HCT116 (cell line): Measurements from ENCODE around the gene LTO1. TPM values are rescaled to one million over a fixed set of nuclear protein-coding genes. Genes with fewer than 3 reads are reported as not detected.
A peak's percentile ranks its signal among the peaks of the same experiment; 100 is the strongest.

Experiments
- ATAC-seq: fragments of 200-7000 bp; cut with Tn5 transposase; 2 replicates; pipeline ENCODE4 v1.9.1; 2020; ENCODE audit warnings: mild to moderate bottlenecking, moderate library complexity
- BruUV-seq: library from RNA; stranded (reverse); fragments of 400-500 nt; replicated peaks from 2 replicates; lab custom pipeline; 2021; lab: Mats Ljungman, UMichigan
- CTCF ChIA-PET: fragments of 300-600 bp; sonication (Branson Sonifier 250); formaldehyde crosslinking; loops from one replicate; lab custom pipeline; 2021; ENCODE audit warnings: antibody characterized with exemption; lab: Charles Lee
- POLR2A ChIA-PET: fragments of 300-600, 350-600 bp; sonication (Branson Sonifier 250); formaldehyde crosslinking; loops from one replicate; lab custom pipeline; 2021; ENCODE audit warnings: antibody characterized with exemption; lab: Charles Lee
- RAD21 ChIA-PET, 2 experiments: fragments of 300-600 bp; sonication (Branson Sonifier 250); formaldehyde crosslinking; loops; one replicate each; lab custom pipeline; 2023; ENCODE audit warnings: low total read pairs in 2 of 2; ENCODE audit not compliant: uncharacterized antibody in 2 of 2, unreplicated experiment in 2 of 2, low non-redundant PET in 1 of 2; lab: Charles Lee
- DNase-seq: peaks from one replicate; pipeline ENCODE4 v3.0.0-alpha.2; 2010; ENCODE audit warnings: low read depth, low spot score
- H2AFZ ChIP-seq: fragments of 200-600 bp; shearing (Covaris generic), sonication (generic); 2 replicates; pipeline ENCODE4 v1.6.1; 2017; ENCODE audit warnings: low read depth, mixed run types, mixed read lengths, antibody characterized with exemption, low read length; ENCODE audit not compliant: poor library complexity, severe bottlenecking
- H3K27ac ChIP-seq: 2 replicates; pipeline ENCODE4 v1.5.1; 2012; ENCODE audit warnings: low read depth, low read length
- H3K27me3 ChIP-seq: fragments of 200-600 bp; sonication (generic); 2 replicates; pipeline ENCODE4 v1.6.1; 2016; ENCODE audit warnings: mixed run types, low read length, mixed read lengths; ENCODE audit not compliant: insufficient read depth
- H3K36me3 ChIP-seq, 2 experiments: fragments of 200-500 bp in 1 of 2; fragments of 200-600 bp in 1 of 2; sonication (Bioruptor generic) in 1 of 2; sonication (generic) in 1 of 2; 2 replicates each; pipeline versions ENCODE4 v1.5.1 to v1.6.1; 2014 to 2016; ENCODE audit warnings: low read length in 2 of 2, inconsistent platforms in 1 of 2, mixed read lengths in 1 of 2, mixed run types in 1 of 2; ENCODE audit not compliant: insufficient read depth in 2 of 2, control insufficient read depth in 1 of 2
- H3K4me1 ChIP-seq, 2 experiments: fragments of 200-600 bp in 1 of 2; sonication (generic) in 1 of 2; 2 replicates each; pipeline versions ENCODE4 v1.5.1 to v1.6.1; 2012 to 2017; ENCODE audit warnings: low read length in 2 of 2, inconsistent platforms in 1 of 2, mild to moderate bottlenecking in 1 of 2, mixed read lengths in 1 of 2, mixed run types in 1 of 2, moderate library complexity in 1 of 2; ENCODE audit not compliant: insufficient read depth in 2 of 2, control insufficient read depth in 1 of 2
- H3K4me2 ChIP-seq: fragments of 200-600 bp; sonication (generic); 2 replicates; pipeline ENCODE4 v1.6.1; 2017; ENCODE audit warnings: mixed run types, low read length, mixed read lengths
- H3K4me3 ChIP-seq, 2 experiments: fragments of 200-600 bp in 1 of 2; sonication (generic) in 1 of 2; replicated peaks in 1 of 2; 2 replicates each; pipeline ENCODE4 v1.5.1; 2011 to 2016; ENCODE audit warnings: low read length in 2 of 2, control low read depth in 1 of 2, low read depth in 1 of 2, mild to moderate bottlenecking in 1 of 2, mixed read lengths in 1 of 2, mixed run types in 1 of 2
- H3K79me2 ChIP-seq: fragments of 200-600 bp; sonication (generic); 2 replicates; pipeline ENCODE4 v1.6.1; 2017; ENCODE audit warnings: mild to moderate bottlenecking, mixed run types, low read length, moderate library complexity, mixed read lengths; ENCODE audit not compliant: insufficient read depth
- H3K9ac ChIP-seq: fragments of 200-600 bp; sonication (generic); 2 replicates; pipeline ENCODE4 v1.6.1; 2016; ENCODE audit warnings: low read length, mixed read lengths
- H3K9me2 ChIP-seq: fragments of 200-600 bp; sonication (generic), shearing (Covaris generic); 2 replicates; pipeline ENCODE4 v1.6.1; 2017; ENCODE audit warnings: mixed run types, mild to moderate bottlenecking, moderate library complexity; ENCODE audit not compliant: insufficient read depth
- H3K9me3 ChIP-seq, 2 experiments: fragments of 200-500 bp in 1 of 2; fragments of 200-600 bp in 1 of 2; sonication (Bioruptor generic) in 1 of 2; sonication (generic) in 1 of 2; 2 replicates each; pipeline ENCODE4 v1.6.1; 2014 to 2017; ENCODE audit warnings: low read length in 2 of 2, mixed read lengths in 2 of 2, inconsistent platforms in 1 of 2, low read depth in 1 of 2, mild to moderate bottlenecking in 1 of 2, mixed run types in 1 of 2, moderate library complexity in 1 of 2; ENCODE audit not compliant: control insufficient read depth in 1 of 2, insufficient read depth in 1 of 2
- H4K20me1 ChIP-seq: fragments of 200-600 bp; sonication (generic), shearing (Covaris generic); 2 replicates; pipeline ENCODE4 v1.6.1; 2017; ENCODE audit warnings: mixed run types, mild to moderate bottlenecking, moderate library complexity; ENCODE audit not compliant: insufficient read depth
- CBX3 ChIP-seq: IDR thresholded peaks from 2 replicates; pipeline ENCODE4 v1.6.1; 2012; ENCODE audit warnings: low read depth
- CTCF ChIP-seq, 3 experiments: fragments of 200-600 bp in 1 of 3; sonication (generic) in 1 of 3; IDR thresholded peaks in 2 of 3; conservative IDR thresholded peaks in 1 of 3; 2 replicates each; pipeline ENCODE4 v1.5.1; 2012 to 2017; ENCODE audit warnings: low read depth in 2 of 3, low read length in 2 of 3, antibody characterized with exemption in 1 of 3, borderline replicate concordance in 1 of 3, control low read depth in 1 of 3, mild to moderate bottlenecking in 1 of 3, mixed read lengths in 1 of 3, mixed run types in 1 of 3, moderate library complexity in 1 of 3; ENCODE audit not compliant: insufficient read depth in 1 of 3
- EGR1 ChIP-seq: IDR thresholded peaks from 2 replicates; pipeline ENCODE4 v1.6.1; 2012; ENCODE audit warnings: low read depth
- EZH2phosphoT487 ChIP-seq: fragments of 200-600 bp; IDR thresholded peaks from 2 replicates; pipeline ENCODE4 v1.6.1; 2018; ENCODE audit warnings: antibody characterized with exemption, borderline replicate concordance
- FOSL1 ChIP-seq: IDR thresholded peaks from 2 replicates; pipeline ENCODE4 v1.6.1; 2012; ENCODE audit warnings: low read depth
- MAX ChIP-seq: IDR thresholded peaks from 2 replicates; pipeline ENCODE4 v1.6.1; 2012
- POLR2AphosphoS5 ChIP-seq: IDR thresholded peaks from 2 replicates; pipeline ENCODE4 v1.6.1; 2011; ENCODE audit warnings: mild to moderate bottlenecking, low read depth, low read length, moderate library complexity
- RAD21 ChIP-seq: IDR thresholded peaks from 2 replicates; pipeline ENCODE4 v1.6.1; 2012; ENCODE audit warnings: low read depth, mild to moderate bottlenecking
- SP1 ChIP-seq: IDR thresholded peaks from 2 replicates; pipeline ENCODE4 v1.6.1; 2012; ENCODE audit warnings: low read depth
- SRF ChIP-seq: IDR thresholded peaks from 2 replicates; pipeline ENCODE4 v1.6.1; 2012; ENCODE audit warnings: low read depth
- YY1 ChIP-seq: IDR thresholded peaks from 2 replicates; pipeline ENCODE4 v1.6.1; 2011; ENCODE audit warnings: low read length, low read depth, moderate library complexity, mild to moderate bottlenecking; ENCODE audit not compliant: insufficient replicate concordance; ENCODE audit errors: extremely low read depth
- ZFX ChIP-seq: fragments of 450-650 bp; IDR thresholded peaks from 2 replicates; pipeline ENCODE4 v1.6.1; 2017
- ZNF274 ChIP-seq: fragments of 200-500 bp; sonication (Bioruptor generic); IDR thresholded peaks from 2 replicates; pipeline ENCODE4 v1.6.1; 2014; ENCODE audit warnings: mild to moderate bottlenecking, low read depth, low read length, inconsistent platforms
- intact Hi-C: fragments of 100-400 bp; cut with micrococcal nuclease; formaldehyde crosslinking; loops from 2 replicates; pipeline ENCODE4 v1.10.0; 2022
- total RNA-seq: library from RNA; stranded (reverse); gene quantifications from one replicate; pipeline ENCODE4 v1.2.1, GENCODE V29; 2021; ENCODE audit not compliant: unreplicated experiment

LTO1 gene
- total RNA-seq, 1 experiment from 2014 or later, result 21.3 TPM

GRCh38 chr11:69682221-69682620 lies 7.1 kb upstream of the LTO1 start:
- CTCF ChIA-PET, result no interaction called here
- no peak for DNase-seq

GRCh38 chr11:69680688-69681087 lies 5.5 kb upstream of the LTO1 start:
- Histone ChIP-seq H3K4me1 (peaks cover 3 to 26% of the 10 kb centered on the region in 2 experiments; a peak in 3 of 4 replicates), H3K4me2 (no peak overlapping the region), H3K36me3 (no peaks in the 10 kb centered on the region), H4K20me1 (no peaks in the 10 kb centered on the region), H3K4me3 (no peak overlapping the region), H3K9me2 (no peaks in the 10 kb centered on the region), H3K9me3 (peaks cover 0 to 7% of the 10 kb centered on the region in 2 experiments; a peak in 1 of 4 replicates), H3K79me2 (no peaks in the 10 kb centered on the region), H2AFZ (no peak overlapping the region), H3K27me3 (no peaks in the 10 kb centered on the region), H3K9ac (no peak overlapping the region), H3K27ac (no peak overlapping the region)
- intact Hi-C loops, result no loop called here
- DNase-seq, result no peak
- no TSS peak for BruUV-seq
- RAD21 ChIA-PET, result interaction anchor here in 1 of 2 experiments (0.7 kb wide), 1 partner anchor 387 kb away, joined by 3 read pairs; no protein-coding TSS in a partner anchor
- CTCF ChIA-PET, result interaction anchor here (2.7 kb wide), 1 partner anchor 11 kb away, joined by 6 read pairs; no protein-coding TSS in a partner anchor
- ATAC-seq, result no peak
- POLR2A ChIA-PET, result no interaction called here
- TF ChIP-seq CTCF (IDR thresholded peaks at IDR 0.05 in 2 of 3, conservative IDR thresholded peaks at IDR 0.05 in 1 of 3; ENCODE audit: borderline replicate concordance in 1 of 3, insufficient read depth in 1 of 3, low read depth in 2 of 3, low read length in 2 of 3), result no peak
- no peak for TF ChIP-seq ZNF274
- TF ChIP-seq ZFX, result no peak
- no peak for TF ChIP-seq RAD21
- TF ChIP-seq YY1, result no peak
- no peak for TF ChIP-seq CBX3
- TF ChIP-seq SRF, result no peak
- TF ChIP-seq SP1, result no peak
- TF ChIP-seq EGR1, result no peak
- TF ChIP-seq MAX, result no peak
- no peak for TF ChIP-seq EZH2phosphoT487

More at GRCh38 chr11:69682221-69682620, 7.1 kb upstream of the LTO1 start:
- TF ChIP-seq CTCF (IDR thresholded peaks at IDR 0.05 in 2 of 3, conservative IDR thresholded peaks at IDR 0.05 in 1 of 3; ENCODE audit: borderline replicate concordance in 1 of 3, insufficient read depth in 1 of 3, low read depth in 2 of 3, low read length in 2 of 3) (no peak), CBX3 (0 out of 2 replicates have a peak, but pooled peaks have one; percentile 13), POLR2AphosphoS5 (no peak), FOSL1 (peak; percentile 44; the same call in 1 of the 2 replicates)
- Histone ChIP-seq H3K9me2 (no peaks in the 10 kb centered on the region), H3K27ac (no peak overlapping the region), H2AFZ (no peak overlapping the region), H3K4me2 (no peak overlapping the region), H3K79me2 (no peaks in the 10 kb centered on the region), H3K27me3 (no peaks in the 10 kb centered on the region), H3K4me1 (peaks cover 0 to 35% of the 10 kb centered on the region in 2 experiments; a peak in 2 of 4 replicates), H4K20me1 (no peaks in the 10 kb centered on the region), H3K9ac (no peak overlapping the region), H3K9me3 (peaks cover 0 to 7% of the 10 kb centered on the region in 2 experiments; a peak in 1 of 4 replicates), H3K4me3 (no peak overlapping the region), H3K36me3 (no peaks in the 10 kb centered on the region)
- ATAC-seq, result no peak
- ChIA-PET POLR2A (no interaction called here), RAD21 (no interaction called here)
- no TSS peak for BruUV-seq
- intact Hi-C loops, result no loop called here
